OCI-LY7 (cell line): ENCODE results near the gene CTSZ. TPM values are rescaled to one million over a fixed set of nuclear protein-coding genes. Genes with fewer than 3 reads are reported as not detected.

Source experiments
- BruUV-seq: library from RNA; stranded (reverse); fragments of 400-500 nt; replicated peaks from 2 replicates; lab custom pipeline; 2021; lab: Mats Ljungman, UMichigan
- CTCF ChIA-PET: fragments of 300-600 bp; sonication (Branson Sonifier 250); formaldehyde crosslinking; loops from one replicate; lab custom pipeline; 2022; ENCODE audit warnings: antibody characterized with exemption; ENCODE audit not compliant: unreplicated experiment; lab: Charles Lee
- POLR2A ChIA-PET: fragments of 300-600 bp; sonication (Branson Sonifier 250); formaldehyde crosslinking; loops from one replicate; lab custom pipeline; 2022; ENCODE audit warnings: antibody characterized with exemption; lab: Charles Lee
- DNase-seq: peaks from one replicate; pipeline ENCODE4 v3.0.0-alpha.2; 2015; ENCODE audit warnings: low spot score
- H2AFZ ChIP-seq: fragments of 200-600 bp; sonication (generic), shearing (Covaris generic); 2 replicates; pipeline ENCODE4 v1.6.1; 2014; ENCODE audit warnings: mild to moderate bottlenecking, antibody characterized with exemption, low read length, moderate library complexity
- H3K27ac ChIP-seq: fragments of 200-600 bp; sonication (generic); 2 replicates; pipeline ENCODE4 v1.5.1; 2014; ENCODE audit warnings: mixed run types, low read depth, mild to moderate bottlenecking, moderate library complexity, low read length, inconsistent platforms; ENCODE audit not compliant: poor library complexity, severe bottlenecking
- H3K36me3 ChIP-seq: fragments of 200-600 bp; sonication (generic); 2 replicates; pipeline ENCODE4 v1.6.1; 2014; ENCODE audit warnings: mild to moderate bottlenecking, antibody characterized with exemption, low read length, moderate library complexity, mixed read lengths; ENCODE audit not compliant: insufficient read depth
- H3K4me1 ChIP-seq: fragments of 200-600 bp; sonication (generic); 2 replicates; pipeline ENCODE4 v1.5.1; 2014; ENCODE audit warnings: mild to moderate bottlenecking, low read length; ENCODE audit not compliant: insufficient read depth, poor library complexity, severe bottlenecking
- H3K4me2 ChIP-seq: fragments of 200-600 bp; sonication (generic); 2 replicates; pipeline ENCODE4 v1.6.1; 2014; ENCODE audit warnings: mild to moderate bottlenecking, low read length
- H3K4me3 ChIP-seq: fragments of 200-600 bp; sonication (generic); 2 replicates; pipeline ENCODE4 v1.5.1; 2014; ENCODE audit warnings: mild to moderate bottlenecking, low read depth, low read length; ENCODE audit not compliant: poor library complexity, severe bottlenecking
- H3K79me2 ChIP-seq: fragments of 200-600 bp; sonication (generic); 2 replicates; pipeline ENCODE4 v1.6.1; 2016; ENCODE audit warnings: low read depth, mild to moderate bottlenecking, low read length, moderate library complexity, mixed read lengths; ENCODE audit not compliant: insufficient read depth
- H3K9me2 ChIP-seq: fragments of 200-600 bp; sonication (generic); 2 replicates; pipeline ENCODE4 v1.6.1; 2016; ENCODE audit warnings: mild to moderate bottlenecking, low read length, mixed read lengths; ENCODE audit not compliant: insufficient read depth
- H3K9me3 ChIP-seq: fragments of 200-600 bp; sonication (generic); 2 replicates; pipeline ENCODE4 v1.6.1; 2014; ENCODE audit warnings: mild to moderate bottlenecking, mixed run types, low read length, mixed read lengths
- H4K20me1 ChIP-seq: fragments of 200-600 bp; sonication (generic); 2 replicates; pipeline ENCODE4 v1.6.1; 2014; ENCODE audit warnings: mild to moderate bottlenecking, antibody characterized with exemption, low read length, moderate library complexity, mixed read lengths; ENCODE audit not compliant: insufficient read depth
- EZH2phosphoT487 ChIP-seq: fragments of 200-600 bp; sonication (generic); IDR thresholded peaks from 2 replicates; pipeline ENCODE4 v1.6.1; 2018; ENCODE audit warnings: low read depth, borderline replicate concordance, mild to moderate bottlenecking, mixed run types, antibody characterized with exemption, low read length, moderate library complexity, mixed read lengths
- intact Hi-C: fragments of 100-400 bp; cut with micrococcal nuclease; formaldehyde crosslinking; loops from one replicate; pipeline ENCODE4 v1.10.0; 2022; ENCODE audit not compliant: unreplicated experiment
- total RNA-seq, 2 experiments: library from RNA; depleted of rRNA in 1 of 2; stranded (reverse); fragments of >200 nt in 1 of 2; shearing (Covaris generic) in 1 of 2; gene quantifications; 2 replicates each; pipeline ENCODE4 v1.2.3, GENCODE V29; 2014 to 2022
- TF ChIP-seq, protein P1 (sequence below): fragments of 200-600 bp; sonication (generic); conservative IDR thresholded peaks from 2 replicates; pipeline ENCODE4 v1.5.1; 2014; ENCODE audit warnings: mild to moderate bottlenecking, antibody characterized with exemption, low read length, moderate library complexity, mixed read lengths

Gene CTSZ
- total RNA-seq, 2 experiments from 2014 or later, result 50.5 to 114 TPM

- Histone ChIP-seq H3K9me3 (no peaks in the 10 kb centered on the region), H3K9me2 (no peaks in the 10 kb centered on the region), H3K4me3 (no peak overlapping the region), H3K4me2 (no peak overlapping the region), H3K79me2 (no peaks in the 10 kb centered on the region), H3K4me1 (peaks cover 11% of the 10 kb centered on the region), H3K36me3 (peaks cover 99% of the 10 kb centered on the region), H3K27ac (peak overlapping the region; percentile 18), H4K20me1 (peaks cover 7% of the 10 kb centered on the region; the same call in 1 of the 2 replicates), H2AFZ (no peak overlapping the region)
- no peak for DNase-seq
- intact Hi-C loops, result no loop called here
- CTCF ChIA-PET, result interaction anchor here (1.0 kb wide), 1 partner anchor 11 kb away, joined by 5 read pairs; no protein-coding TSS in a partner anchor
- TF ChIP-seq, protein P1, sequence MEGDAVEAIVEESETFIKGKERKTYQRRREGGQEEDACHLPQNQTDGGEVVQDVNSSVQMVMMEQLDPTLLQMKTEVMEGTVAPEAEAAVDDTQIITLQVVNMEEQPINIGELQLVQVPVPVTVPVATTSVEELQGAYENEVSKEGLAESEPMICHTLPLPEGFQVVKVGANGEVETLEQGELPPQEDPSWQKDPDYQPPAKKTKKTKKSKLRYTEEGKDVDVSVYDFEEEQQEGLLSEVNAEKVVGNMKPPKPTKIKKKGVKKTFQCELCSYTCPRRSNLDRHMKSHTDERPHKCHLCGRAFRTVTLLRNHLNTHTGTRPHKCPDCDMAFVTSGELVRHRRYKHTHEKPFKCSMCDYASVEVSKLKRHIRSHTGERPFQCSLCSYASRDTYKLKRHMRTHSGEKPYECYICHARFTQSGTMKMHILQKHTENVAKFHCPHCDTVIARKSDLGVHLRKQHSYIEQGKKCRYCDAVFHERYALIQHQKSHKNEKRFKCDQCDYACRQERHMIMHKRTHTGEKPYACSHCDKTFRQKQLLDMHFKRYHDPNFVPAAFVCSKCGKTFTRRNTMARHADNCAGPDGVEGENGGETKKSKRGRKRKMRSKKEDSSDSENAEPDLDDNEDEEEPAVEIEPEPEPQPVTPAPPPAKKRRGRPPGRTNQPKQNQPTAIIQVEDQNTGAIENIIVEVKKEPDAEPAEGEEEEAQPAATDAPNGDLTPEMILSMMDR, result no peak
- TF ChIP-seq EZH2phosphoT487, result no peak
- BruUV-seq, result no TSS peak
- POLR2A ChIA-PET, result interaction anchor here (1.0 to 2.8 kb wide), 3 partner anchors 10 to 50 kb away, joined by 3 to 13 read pairs (median 5); partner anchors contain the start of gene NELFCD
Observed at GRCh38 chr20:58993332-58994248, 13.5 kb downstream of the CTSZ start.

- no TSS peak for BruUV-seq
- Histone ChIP-seq H3K9me2 (no peaks in the 10 kb centered on the region), H3K4me3 (no peak overlapping the region), H3K9me3 (no peaks in the 10 kb centered on the region), H3K4me2 (no peak overlapping the region), H3K27ac (no peak overlapping the region), H3K36me3 (peaks cover 100% of the 10 kb centered on the region), H3K79me2 (no peaks in the 10 kb centered on the region), H2AFZ (no peak overlapping the region), H3K4me1 (peaks cover 11% of the 10 kb centered on the region), H4K20me1 (peaks cover 7% of the 10 kb centered on the region; the same call in 1 of the 2 replicates)
- TF ChIP-seq, protein P1, result no peak
- no peak for TF ChIP-seq EZH2phosphoT487
- intact Hi-C loops, result no loop called here
- POLR2A ChIA-PET, result interaction anchor here (1.0 to 2.8 kb wide), 3 partner anchors 10 to 51 kb away, joined by 3 to 13 read pairs (median 5); partner anchors contain the start of gene NELFCD
- DNase-seq, result no peak
- CTCF ChIA-PET, result no interaction called here
Observed at GRCh38 chr20:58992911-58993310, 14.1 kb downstream of the CTSZ start.
